Loucy (cell line): ENCODE measurements around the gene GRM3.

Experiments used
- H2AFZ ChIP-seq: fragments of 200-600 bp; sonication (generic); 2 replicates; pipeline ENCODE4 v1.6.0; 2016; ENCODE audit warnings: antibody characterized with exemption, mild to moderate bottlenecking, low read length, moderate library complexity
- H3F3A ChIP-seq: fragments of 200-600 bp; 2 replicates; pipeline ENCODE4 v1.6.0; 2016; ENCODE audit warnings: antibody characterized with exemption, low read depth, mild to moderate bottlenecking
- H3K27me3 ChIP-seq: fragments of 200-600 bp; sonication (generic); 2 replicates; pipeline ENCODE4 v1.6.1; 2014; ENCODE audit warnings: low read length, mild to moderate bottlenecking; ENCODE audit not compliant: insufficient read depth, poor library complexity, severe bottlenecking
- H3K36me3 ChIP-seq: fragments of 200-600 bp; sonication (generic); 2 replicates; pipeline ENCODE4 v1.6.1; 2016; ENCODE audit warnings: low read length; ENCODE audit not compliant: insufficient read depth
- H3K4me1 ChIP-seq: fragments of 200-600 bp; sonication (generic); 2 replicates; pipeline ENCODE4 v1.5.1; 2014; ENCODE audit warnings: low read length, mild to moderate bottlenecking; ENCODE audit not compliant: insufficient read depth, poor library complexity, severe bottlenecking
- H3K4me2 ChIP-seq: fragments of 200-600 bp; sonication (generic); 2 replicates; pipeline ENCODE4 v1.6.0; 2014; ENCODE audit warnings: antibody characterized with exemption, low read length, low read depth, mild to moderate bottlenecking; ENCODE audit not compliant: poor library complexity, severe bottlenecking
- H3K4me3 ChIP-seq: fragments of 200-600 bp; sonication (generic); 2 replicates; pipeline ENCODE4 v1.5.1; 2014; ENCODE audit warnings: low read length, mild to moderate bottlenecking, mixed read lengths; ENCODE audit not compliant: poor library complexity, severe bottlenecking
- H3K79me2 ChIP-seq: fragments of 200-600 bp; sonication (generic); 2 replicates; pipeline ENCODE4 v1.6.1; 2014; ENCODE audit warnings: low read length; ENCODE audit not compliant: insufficient read depth
- H3K9ac ChIP-seq: fragments of 200-600 bp; sonication (generic); 2 replicates; pipeline ENCODE4 v1.6.0; 2014; ENCODE audit warnings: mild to moderate bottlenecking, low read depth, low read length, moderate library complexity; ENCODE audit not compliant: poor library complexity, severe bottlenecking
- H3K9me2 ChIP-seq: fragments of 200-600 bp; sonication (generic); replicated peaks from 2 replicates; pipeline ENCODE4 v1.6.1; 2016; ENCODE audit warnings: low read depth, low read length, mixed read lengths
- H3K9me3 ChIP-seq: fragments of 200-600 bp; sonication (generic); 2 replicates; pipeline ENCODE4 v1.6.1; 2014; ENCODE audit warnings: mild to moderate bottlenecking, antibody characterized with exemption, low read length, low read depth; ENCODE audit not compliant: insufficient read depth
- H4K20me1 ChIP-seq: fragments of 200-600 bp; sonication (generic); 2 replicates; pipeline ENCODE4 v1.6.0; 2014; ENCODE audit warnings: antibody characterized with exemption, low read length, mild to moderate bottlenecking; ENCODE audit not compliant: insufficient read depth, poor library complexity, severe bottlenecking
- EZH2phosphoT487 ChIP-seq: fragments of 200-600 bp; IDR thresholded peaks from 2 replicates; pipeline ENCODE4 v1.6.1; 2018; ENCODE audit warnings: antibody characterized with exemption, mild to moderate bottlenecking, moderate library complexity, borderline replicate concordance
- TF ChIP-seq, protein P1 (sequence below): fragments of 200-600 bp; sonication (generic); conservative IDR thresholded peaks from 2 replicates; pipeline ENCODE4 v1.5.1; 2014; ENCODE audit warnings: mild to moderate bottlenecking, antibody characterized with exemption, low read length

Gene GRM3

DNA sequence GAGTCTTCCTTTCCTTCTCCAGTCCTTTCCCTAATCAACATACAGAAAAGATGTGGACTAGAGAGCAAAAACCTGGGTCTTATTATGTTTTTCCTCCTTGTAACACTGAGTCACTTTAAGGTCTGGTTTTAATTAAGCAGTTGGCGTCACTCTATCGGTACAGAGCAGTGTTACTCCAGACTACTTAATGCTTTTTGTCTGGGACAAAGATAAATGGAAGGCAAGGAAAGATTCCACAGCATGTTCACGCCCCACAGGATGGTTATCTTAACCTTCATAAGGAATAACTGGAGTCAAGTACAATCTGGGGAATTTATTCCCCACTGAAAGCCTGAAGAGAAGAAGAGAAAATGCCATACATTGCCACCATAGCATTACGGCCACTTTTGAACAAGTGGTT is 270.0 kb downstream of the GRM3 start:
- Histone ChIP-seq H3K4me3 (no peak overlapping the region), H3K9ac (no peak overlapping the region), H3K27me3 (no peaks in the 10 kb centered on the region), H4K20me1 (no peaks in the 10 kb centered on the region), H3K79me2 (no peaks in the 10 kb centered on the region), H2AFZ (no peak overlapping the region), H3F3A (no peaks in the 10 kb centered on the region), H3K4me2 (no peak overlapping the region), H3K9me2 (no peaks in the 10 kb centered on the region), H3K4me1 (no peaks in the 10 kb centered on the region), H3K9me3 (no peaks in the 10 kb centered on the region), H3K36me3 (no peaks in the 10 kb centered on the region)
- TF ChIP-seq EZH2phosphoT487: no peak
- TF ChIP-seq, protein P1, sequence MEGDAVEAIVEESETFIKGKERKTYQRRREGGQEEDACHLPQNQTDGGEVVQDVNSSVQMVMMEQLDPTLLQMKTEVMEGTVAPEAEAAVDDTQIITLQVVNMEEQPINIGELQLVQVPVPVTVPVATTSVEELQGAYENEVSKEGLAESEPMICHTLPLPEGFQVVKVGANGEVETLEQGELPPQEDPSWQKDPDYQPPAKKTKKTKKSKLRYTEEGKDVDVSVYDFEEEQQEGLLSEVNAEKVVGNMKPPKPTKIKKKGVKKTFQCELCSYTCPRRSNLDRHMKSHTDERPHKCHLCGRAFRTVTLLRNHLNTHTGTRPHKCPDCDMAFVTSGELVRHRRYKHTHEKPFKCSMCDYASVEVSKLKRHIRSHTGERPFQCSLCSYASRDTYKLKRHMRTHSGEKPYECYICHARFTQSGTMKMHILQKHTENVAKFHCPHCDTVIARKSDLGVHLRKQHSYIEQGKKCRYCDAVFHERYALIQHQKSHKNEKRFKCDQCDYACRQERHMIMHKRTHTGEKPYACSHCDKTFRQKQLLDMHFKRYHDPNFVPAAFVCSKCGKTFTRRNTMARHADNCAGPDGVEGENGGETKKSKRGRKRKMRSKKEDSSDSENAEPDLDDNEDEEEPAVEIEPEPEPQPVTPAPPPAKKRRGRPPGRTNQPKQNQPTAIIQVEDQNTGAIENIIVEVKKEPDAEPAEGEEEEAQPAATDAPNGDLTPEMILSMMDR: no peak
